Neural cell (in vitro differentiated cells): ENCODE results near the gene CDSN. TPM values are rescaled to one million over a fixed set of nuclear protein-coding genes. Genes with fewer than 3 reads are reported as not detected.

Experiments used
- H2AFZ ChIP-seq: fragments of 200-600, 300-800 bp; sonication (generic), shearing (Covaris generic); 2 replicates; pipeline ENCODE4 v1.6.0; 2014; ENCODE audit warnings: low read depth, mild to moderate bottlenecking, antibody characterized with exemption, low read length, moderate library complexity
- H3F3A ChIP-seq: fragments of 200-600 bp; shearing (Covaris generic); 2 replicates; pipeline ENCODE4 v1.6.1; 2016; ENCODE audit warnings: mild to moderate bottlenecking, moderate library complexity, mixed read lengths, antibody characterized with exemption, low read length; ENCODE audit not compliant: insufficient read depth, poor library complexity, severe bottlenecking
- H3K27ac ChIP-seq: fragments of 200-600, 300-800 bp; sonication (generic), shearing (Covaris generic); 2 replicates; pipeline ENCODE4 v1.5.1; 2014; ENCODE audit warnings: mild to moderate bottlenecking, low read length, moderate library complexity
- H3K27me3 ChIP-seq: fragments of 300-800, 200-600 bp; sonication (generic), shearing (Covaris generic); 2 replicates; pipeline ENCODE4 v1.6.0; 2014; ENCODE audit warnings: mild to moderate bottlenecking, low read depth, low read length, moderate library complexity; ENCODE audit not compliant: insufficient read depth
- H3K36me3 ChIP-seq: fragments of 300-800, 200-600 bp; sonication (generic), shearing (Covaris generic); 2 replicates; pipeline ENCODE4 v1.5.1; 2014; ENCODE audit warnings: mild to moderate bottlenecking, antibody characterized with exemption, low read length, moderate library complexity; ENCODE audit not compliant: insufficient read depth
- H3K4me2 ChIP-seq: fragments of 300-800, 200-600 bp; sonication (generic), shearing (Covaris generic); 2 replicates; pipeline ENCODE4 v1.6.0; 2014; ENCODE audit warnings: mild to moderate bottlenecking, low read length
- H3K4me3 ChIP-seq: fragments of 300-800, 200-600 bp; sonication (generic), shearing (Covaris generic); 2 replicates; pipeline ENCODE4 v1.5.1; 2014; ENCODE audit warnings: mild to moderate bottlenecking, low read length, moderate library complexity
- H3K79me2 ChIP-seq: fragments of 200-600 bp; shearing (Covaris generic); replicated peaks from 2 replicates; pipeline ENCODE4 v1.6.0; 2014; ENCODE audit warnings: mild to moderate bottlenecking, low read length, moderate library complexity; ENCODE audit not compliant: insufficient read depth
- H3K9ac ChIP-seq: fragments of 300-800, 200-600 bp; sonication (generic), shearing (Covaris generic); 2 replicates; pipeline ENCODE4 v1.6.1; 2016; ENCODE audit warnings: mild to moderate bottlenecking, low read length, mixed read lengths
- H3K9me2 ChIP-seq: fragments of 200-600 bp; shearing (Covaris generic); 2 replicates; pipeline ENCODE4 v1.6.1; 2016; ENCODE audit warnings: mild to moderate bottlenecking, low read length, mixed read lengths; ENCODE audit not compliant: insufficient read depth
- H3K9me3 ChIP-seq: fragments of 200-600, 300-800 bp; sonication (generic), shearing (Covaris generic); 2 replicates; pipeline ENCODE4 v1.6.1; 2016; ENCODE audit warnings: mild to moderate bottlenecking, mixed run types, low read length, moderate library complexity, mixed read lengths
- H4K20me1 ChIP-seq: fragments of 200-600 bp; shearing (Covaris generic); 2 replicates; pipeline ENCODE4 v1.6.1; 2016; ENCODE audit warnings: mild to moderate bottlenecking, mixed run types; ENCODE audit not compliant: insufficient read depth
- EP300 ChIP-seq: fragments of 450-650 bp; conservative IDR thresholded peaks from 2 replicates; pipeline ENCODE4 v1.6.1; 2014; ENCODE audit warnings: antibody characterized with exemption, mild to moderate bottlenecking, moderate library complexity; ENCODE audit not compliant: poor library complexity, severe bottlenecking
- EZH2 ChIP-seq: fragments of 200-600, 300-800 bp; shearing (Covaris generic), sonication (generic); IDR thresholded peaks from 2 replicates; pipeline ENCODE4 v1.6.1; 2014; ENCODE audit warnings: antibody characterized with exemption, low read length, borderline replicate concordance, mild to moderate bottlenecking; ENCODE audit not compliant: insufficient read depth, poor library complexity, severe bottlenecking
- MXI1 ChIP-seq: fragments of 450-650 bp; conservative IDR thresholded peaks from 2 replicates; pipeline ENCODE4 v1.6.1; 2014; ENCODE audit warnings: antibody characterized with exemption, mild to moderate bottlenecking; ENCODE audit not compliant: poor library complexity, severe bottlenecking
- POLR2AphosphoS5 ChIP-seq: IDR thresholded peaks from 2 replicates; pipeline ENCODE4 v1.6.1; 2012
- RAD21 ChIP-seq: fragments of 450-650 bp; conservative IDR thresholded peaks from 2 replicates; pipeline ENCODE4 v1.6.1; 2014; ENCODE audit warnings: antibody characterized with exemption, mild to moderate bottlenecking, moderate library complexity
- SMC3 ChIP-seq: fragments of 450-650 bp; conservative IDR thresholded peaks from 2 replicates; pipeline ENCODE4 v1.6.1; 2014; ENCODE audit warnings: antibody characterized with exemption, mild to moderate bottlenecking, moderate library complexity; ENCODE audit not compliant: poor library complexity
- TAF1 ChIP-seq: IDR thresholded peaks from 2 replicates; pipeline ENCODE4 v1.6.1; 2012; ENCODE audit warnings: low read depth
- polyA plus RNA-seq: library from polyadenylated mRNA; depleted of rRNA; stranded (reverse); fragments of >200 nt; gene quantifications from 2 replicates; pipeline ENCODE4 v1.2.3, GENCODE V29; 2014
- TF ChIP-seq, protein P1 (sequence below): fragments of 450-650 bp; IDR thresholded peaks from 2 replicates; pipeline ENCODE4 v1.5.1; 2014; ENCODE audit warnings: antibody characterized with exemption, mild to moderate bottlenecking, moderate library complexity; ENCODE audit not compliant: poor library complexity, severe bottlenecking
- TF ChIP-seq, protein P2 (sequence below): IDR thresholded peaks from 2 replicates; pipeline ENCODE4 v1.6.1; 2012; ENCODE audit warnings: borderline replicate concordance

The CDSN gene
- polyA plus RNA-seq, 1 donor from 2014 or later, result not detected

DNA sequence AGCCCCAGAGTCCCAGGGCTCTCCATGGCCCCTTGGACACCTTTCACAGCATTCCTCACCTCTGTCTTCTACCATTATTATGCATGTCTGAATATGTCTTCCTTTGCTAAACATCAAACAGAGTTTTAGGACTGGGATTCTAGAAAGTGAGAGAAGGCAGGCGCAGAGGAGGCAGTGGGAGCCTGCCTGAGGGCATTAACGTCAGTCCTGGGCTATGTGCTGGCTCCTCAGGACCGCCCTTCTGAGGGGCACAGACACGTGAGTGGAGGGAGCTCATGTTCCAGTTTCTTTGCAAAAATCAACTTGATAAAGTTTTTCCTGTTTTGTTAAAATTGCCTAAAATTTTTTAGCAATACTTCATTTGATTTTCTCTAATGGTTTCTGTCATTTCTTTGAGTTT is 45.8 kb downstream of the CDSN start:
- Histone ChIP-seq H3K4me3 (no peak overlapping the region), H3K27ac (no peak overlapping the region), H3K9me2 (no peaks in the 10 kb centered on the region), H4K20me1 (no peaks in the 10 kb centered on the region), H3K36me3 (no peaks in the 10 kb centered on the region), H3K79me2 (no peaks in the 10 kb centered on the region), H3K9me3 (no peaks in the 10 kb centered on the region), H3K4me2 (no peak overlapping the region), H3K9ac (no peak overlapping the region), H3K27me3 (no peaks in the 10 kb centered on the region), H3F3A (no peaks in the 10 kb centered on the region), H2AFZ (no peak overlapping the region)
- TF ChIP-seq TAF1 (no peak), EZH2 (no peak), SMC3 (no peak), MXI1 (no peak), POLR2AphosphoS5 (no peak), EP300 (no peak), RAD21 (no peak)
- TF ChIP-seq, protein P1, sequence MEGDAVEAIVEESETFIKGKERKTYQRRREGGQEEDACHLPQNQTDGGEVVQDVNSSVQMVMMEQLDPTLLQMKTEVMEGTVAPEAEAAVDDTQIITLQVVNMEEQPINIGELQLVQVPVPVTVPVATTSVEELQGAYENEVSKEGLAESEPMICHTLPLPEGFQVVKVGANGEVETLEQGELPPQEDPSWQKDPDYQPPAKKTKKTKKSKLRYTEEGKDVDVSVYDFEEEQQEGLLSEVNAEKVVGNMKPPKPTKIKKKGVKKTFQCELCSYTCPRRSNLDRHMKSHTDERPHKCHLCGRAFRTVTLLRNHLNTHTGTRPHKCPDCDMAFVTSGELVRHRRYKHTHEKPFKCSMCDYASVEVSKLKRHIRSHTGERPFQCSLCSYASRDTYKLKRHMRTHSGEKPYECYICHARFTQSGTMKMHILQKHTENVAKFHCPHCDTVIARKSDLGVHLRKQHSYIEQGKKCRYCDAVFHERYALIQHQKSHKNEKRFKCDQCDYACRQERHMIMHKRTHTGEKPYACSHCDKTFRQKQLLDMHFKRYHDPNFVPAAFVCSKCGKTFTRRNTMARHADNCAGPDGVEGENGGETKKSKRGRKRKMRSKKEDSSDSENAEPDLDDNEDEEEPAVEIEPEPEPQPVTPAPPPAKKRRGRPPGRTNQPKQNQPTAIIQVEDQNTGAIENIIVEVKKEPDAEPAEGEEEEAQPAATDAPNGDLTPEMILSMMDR, result no peak
- TF ChIP-seq, protein P2, sequence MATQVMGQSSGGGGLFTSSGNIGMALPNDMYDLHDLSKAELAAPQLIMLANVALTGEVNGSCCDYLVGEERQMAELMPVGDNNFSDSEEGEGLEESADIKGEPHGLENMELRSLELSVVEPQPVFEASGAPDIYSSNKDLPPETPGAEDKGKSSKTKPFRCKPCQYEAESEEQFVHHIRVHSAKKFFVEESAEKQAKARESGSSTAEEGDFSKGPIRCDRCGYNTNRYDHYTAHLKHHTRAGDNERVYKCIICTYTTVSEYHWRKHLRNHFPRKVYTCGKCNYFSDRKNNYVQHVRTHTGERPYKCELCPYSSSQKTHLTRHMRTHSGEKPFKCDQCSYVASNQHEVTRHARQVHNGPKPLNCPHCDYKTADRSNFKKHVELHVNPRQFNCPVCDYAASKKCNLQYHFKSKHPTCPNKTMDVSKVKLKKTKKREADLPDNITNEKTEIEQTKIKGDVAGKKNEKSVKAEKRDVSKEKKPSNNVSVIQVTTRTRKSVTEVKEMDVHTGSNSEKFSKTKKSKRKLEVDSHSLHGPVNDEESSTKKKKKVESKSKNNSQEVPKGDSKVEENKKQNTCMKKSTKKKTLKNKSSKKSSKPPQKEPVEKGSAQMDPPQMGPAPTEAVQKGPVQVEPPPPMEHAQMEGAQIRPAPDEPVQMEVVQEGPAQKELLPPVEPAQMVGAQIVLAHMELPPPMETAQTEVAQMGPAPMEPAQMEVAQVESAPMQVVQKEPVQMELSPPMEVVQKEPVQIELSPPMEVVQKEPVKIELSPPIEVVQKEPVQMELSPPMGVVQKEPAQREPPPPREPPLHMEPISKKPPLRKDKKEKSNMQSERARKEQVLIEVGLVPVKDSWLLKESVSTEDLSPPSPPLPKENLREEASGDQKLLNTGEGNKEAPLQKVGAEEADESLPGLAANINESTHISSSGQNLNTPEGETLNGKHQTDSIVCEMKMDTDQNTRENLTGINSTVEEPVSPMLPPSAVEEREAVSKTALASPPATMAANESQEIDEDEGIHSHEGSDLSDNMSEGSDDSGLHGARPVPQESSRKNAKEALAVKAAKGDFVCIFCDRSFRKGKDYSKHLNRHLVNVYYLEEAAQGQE, result no peak

DNA sequence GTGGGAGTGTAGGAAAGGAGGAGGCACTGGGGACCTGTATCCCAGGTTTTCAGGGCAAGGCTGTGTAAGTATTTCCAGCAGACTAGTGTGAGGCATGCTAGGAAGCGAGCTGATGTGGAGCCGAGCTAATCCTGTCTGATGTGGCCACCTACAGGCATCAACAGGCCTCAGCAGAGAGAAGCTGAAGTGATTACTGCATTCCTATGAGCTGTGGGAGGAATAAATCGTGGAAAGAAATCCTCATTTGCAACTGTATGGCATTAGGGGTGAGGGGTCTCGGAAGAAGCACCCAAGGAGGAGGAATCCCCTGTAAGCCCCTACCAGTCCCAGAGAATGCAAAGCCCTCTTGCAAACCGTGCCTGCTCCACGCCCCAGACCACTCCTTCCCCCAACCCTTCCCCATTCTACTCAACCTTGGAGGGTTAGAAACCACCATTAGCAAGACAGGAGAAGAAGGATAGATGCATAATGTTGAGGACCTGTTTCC is 49.5 kb downstream of the CDSN start:
- Histone ChIP-seq H3K9me3 (no peaks in the 10 kb centered on the region), H3K36me3 (no peaks in the 10 kb centered on the region), H3K4me3 (no peak overlapping the region), H3K27ac (no peak overlapping the region), H3K9me2 (no peaks in the 10 kb centered on the region), H3K79me2 (no peaks in the 10 kb centered on the region), H4K20me1 (no peaks in the 10 kb centered on the region), H3K4me2 (no peak overlapping the region), H3K9ac (peak overlapping the region; percentile 12), H2AFZ (no peak overlapping the region), H3K27me3 (no peaks in the 10 kb centered on the region), H3F3A (no peaks in the 10 kb centered on the region)
- TF ChIP-seq, protein P1, result peak; percentile 91
- TF ChIP-seq SMC3, result peak; percentile 84
- no peak for TF ChIP-seq TAF1
- no peak for TF ChIP-seq EZH2
- TF ChIP-seq RAD21, result peak; percentile 92
- TF ChIP-seq, protein P2, result no peak
- TF ChIP-seq MXI1, result peak; percentile 55
- TF ChIP-seq EP300, result no peak
- no peak for TF ChIP-seq POLR2AphosphoS5
